Natural killer cell (primary cell): ENCODE results near the gene PRPSAP2. TPM values are rescaled to one million over a fixed set of nuclear protein-coding genes. Genes with fewer than 3 reads are reported as not detected.

ENCODE experiments used
- ATAC-seq, 3 donors: fragments of 150-1000 bp in 2 of 3; fragments of 200-7000 bp in 1 of 3; cut with Tn5 transposase; 1 replicate in 1 of 3; 2 replicates in 2 of 3; pipeline ENCODE4 v1.10.0; 2021; ENCODE audit warnings: mild to moderate bottlenecking in 2 of 3, moderate library complexity in 2 of 3
- DNase-seq, 2 donors: peaks; one replicate each; pipeline versions ENCODE4 v3.0.0 to v3.0.0-alpha.2; 2013 to 2021; ENCODE audit warnings: mixed read lengths in 1 of 2
- H3K27ac ChIP-seq: one replicate; pipeline ENCODE4 v1.5.1; 2013; ENCODE audit warnings: mild to moderate bottlenecking, low read length
- H3K27me3 ChIP-seq: one replicate; pipeline ENCODE4 v1.6.1; 2013; ENCODE audit warnings: low read length; ENCODE audit not compliant: control insufficient read depth, insufficient read depth
- H3K36me3 ChIP-seq: one replicate; pipeline ENCODE4 v1.6.1; 2013; ENCODE audit warnings: low read length; ENCODE audit not compliant: control insufficient read depth, insufficient read depth
- H3K4me1 ChIP-seq: one replicate; pipeline ENCODE4 v1.6.1; 2013; ENCODE audit warnings: low read length; ENCODE audit not compliant: control insufficient read depth, insufficient read depth
- H3K4me3 ChIP-seq: one replicate; pipeline ENCODE4 v1.5.1; 2013; ENCODE audit warnings: low read length
- H3K9me3 ChIP-seq: one replicate; pipeline ENCODE4 v1.6.1; 2013; ENCODE audit warnings: low read length; ENCODE audit not compliant: control insufficient read depth, insufficient read depth
- H3K27ac Mint-ChIP-seq, 2 donors: one replicate each; pipeline ENCODE4 v1.8.0; 2022; ENCODE audit warnings: mild to moderate bottlenecking in 2 of 2, mixed read lengths in 2 of 2, moderate library complexity in 1 of 2
- H3K27me3 Mint-ChIP-seq, 2 donors: one replicate each; pipeline ENCODE4 v1.8.0; 2022; ENCODE audit warnings: low read depth in 2 of 2, mixed read lengths in 2 of 2
- H3K36me3 Mint-ChIP-seq: one replicate; pipeline ENCODE4 v1.8.0; 2022; ENCODE audit warnings: mixed read lengths
- H3K4me1 Mint-ChIP-seq, 2 donors: one replicate each; pipeline ENCODE4 v1.8.0; 2022; ENCODE audit warnings: mixed read lengths in 2 of 2
- H3K4me3 Mint-ChIP-seq: one replicate; pipeline ENCODE4 v1.8.0; 2022; ENCODE audit warnings: mild to moderate bottlenecking, moderate library complexity, mixed read lengths
- H3K9me3 Mint-ChIP-seq, 2 donors: one replicate each; pipeline ENCODE4 v1.8.0; 2022; ENCODE audit warnings: mixed read lengths in 2 of 2
- WGBS: methylation state at CpG from one replicate; pipeline ENCODE4 v1.1.7; 2013; ENCODE audit warnings: missing lambda C conversion rate; ENCODE audit not compliant: insufficient coverage; 5-methylcytosine and 5-hydroxymethylcytosine counted together
- intact Hi-C: fragments of 100-400 bp; cut with micrococcal nuclease; formaldehyde crosslinking; loops from one replicate; pipeline ENCODE4 v1.14.2; 2022
- total RNA-seq, 4 donors: library from RNA; stranded (reverse); fragments of 120-200 nt in 1 of 4; gene quantifications; one replicate each; pipeline versions ENCODE4 v1.2.3 to v1.2.4, GENCODE V29; 2013 to 2022
- TF ChIP-seq, protein P1 (sequence below): fragments of 200-600 bp; IDR thresholded peaks from one replicate; pipeline ENCODE4 v1.8.0; 2022; ENCODE audit warnings: antibody characterized with exemption

The PRPSAP2 gene
- total RNA-seq, 3 donors from 2014 or later (not counting 1 experiment from before 2014, with no cell fraction given) = 33.4 to 48.2 (median 33.8) TPM

DNA sequence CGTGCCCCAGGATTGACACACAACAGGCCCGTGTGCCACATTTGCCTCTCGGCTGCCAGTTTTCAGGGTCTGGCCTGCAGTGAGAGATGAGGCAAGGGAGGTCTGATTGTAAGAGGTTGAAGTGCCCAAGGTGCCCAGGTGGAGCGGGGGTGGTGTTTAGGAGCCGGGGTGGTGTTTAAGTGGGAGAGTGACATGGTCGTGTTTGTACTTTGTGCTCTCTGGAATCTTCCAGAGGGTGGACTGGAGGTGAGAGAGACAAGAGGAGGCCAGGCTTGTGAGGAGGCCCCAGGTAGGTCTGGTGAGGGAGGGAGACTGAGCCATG lies 104.5 kb downstream of the PRPSAP2 start:
- Histone ChIP-seq H3K4me3 (no peak overlapping the region), H3K27me3 (no peaks in the 10 kb centered on the region), H3K9me3 (no peaks in the 10 kb centered on the region), H3K36me3 (no peaks in the 10 kb centered on the region), H3K4me1 (peaks cover 11% of the 10 kb centered on the region), H3K27ac (no peak overlapping the region)
- WGBS = 94% methylated on average over 6 of the region's 6 CpGs
- DNase-seq = no peak
- no peaks in the 10 kb centered on the region for H3K9me3 Mint-ChIP-seq
- no peak overlapping the region for H3K27ac Mint-ChIP-seq
- H3K4me3 Mint-ChIP-seq = no peak overlapping the region
- TF ChIP-seq, protein P1, sequence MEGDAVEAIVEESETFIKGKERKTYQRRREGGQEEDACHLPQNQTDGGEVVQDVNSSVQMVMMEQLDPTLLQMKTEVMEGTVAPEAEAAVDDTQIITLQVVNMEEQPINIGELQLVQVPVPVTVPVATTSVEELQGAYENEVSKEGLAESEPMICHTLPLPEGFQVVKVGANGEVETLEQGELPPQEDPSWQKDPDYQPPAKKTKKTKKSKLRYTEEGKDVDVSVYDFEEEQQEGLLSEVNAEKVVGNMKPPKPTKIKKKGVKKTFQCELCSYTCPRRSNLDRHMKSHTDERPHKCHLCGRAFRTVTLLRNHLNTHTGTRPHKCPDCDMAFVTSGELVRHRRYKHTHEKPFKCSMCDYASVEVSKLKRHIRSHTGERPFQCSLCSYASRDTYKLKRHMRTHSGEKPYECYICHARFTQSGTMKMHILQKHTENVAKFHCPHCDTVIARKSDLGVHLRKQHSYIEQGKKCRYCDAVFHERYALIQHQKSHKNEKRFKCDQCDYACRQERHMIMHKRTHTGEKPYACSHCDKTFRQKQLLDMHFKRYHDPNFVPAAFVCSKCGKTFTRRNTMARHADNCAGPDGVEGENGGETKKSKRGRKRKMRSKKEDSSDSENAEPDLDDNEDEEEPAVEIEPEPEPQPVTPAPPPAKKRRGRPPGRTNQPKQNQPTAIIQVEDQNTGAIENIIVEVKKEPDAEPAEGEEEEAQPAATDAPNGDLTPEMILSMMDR = no peak
- intact Hi-C loops = no loop called here
- peaks cover 0 to 14% of the 10 kb centered on the region in 2 donors for H3K27me3 Mint-ChIP-seq
- H3K36me3 Mint-ChIP-seq = no peaks in the 10 kb centered on the region
- H3K4me1 Mint-ChIP-seq = peaks cover 4 to 6% of the 10 kb centered on the region in 2 donors
- ATAC-seq = no peak

DNA sequence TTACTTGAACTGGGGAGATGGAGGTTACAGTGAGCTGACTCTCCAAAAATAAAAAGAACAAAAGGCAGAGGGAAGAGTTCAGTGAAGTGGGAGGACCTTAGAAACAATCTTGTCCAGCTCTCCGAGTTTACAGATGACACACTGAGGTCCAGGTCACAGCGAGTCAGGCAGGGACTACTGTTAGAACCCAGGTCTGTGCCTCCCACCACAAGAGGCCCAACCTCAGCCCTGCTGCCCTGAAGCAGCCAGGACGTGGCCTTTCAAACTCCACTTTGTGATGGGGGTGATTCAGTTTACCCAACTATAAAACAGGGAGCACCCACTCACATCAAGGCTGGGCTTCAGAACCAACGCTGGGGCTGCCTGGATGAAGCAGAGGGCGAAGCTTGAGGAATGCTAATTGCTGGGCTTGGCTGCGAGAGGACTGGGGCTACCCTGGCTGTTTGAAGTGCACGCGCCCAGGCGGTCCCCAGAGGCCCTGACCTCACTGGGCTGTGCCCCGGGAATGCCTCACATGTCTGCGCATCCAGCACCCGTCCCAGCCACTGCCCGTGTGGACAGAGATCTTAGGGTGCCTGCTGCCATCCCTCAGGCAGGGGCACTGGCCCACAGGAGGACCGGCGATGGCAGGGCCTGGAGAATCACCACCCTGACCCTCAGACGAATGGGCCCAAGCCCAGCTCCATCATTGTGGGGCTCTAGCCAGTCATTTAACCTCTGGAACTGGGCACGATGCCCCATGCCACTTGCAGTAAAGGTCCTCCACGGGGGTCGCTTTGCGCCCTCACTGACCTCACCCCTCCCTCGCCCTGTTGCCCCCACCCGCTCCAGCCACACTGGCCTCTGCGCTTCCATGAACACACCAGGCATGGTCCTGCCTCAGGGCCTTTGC lies 105.4 kb downstream of the PRPSAP2 start:
- WGBS = 95% methylated on average over 22 of the region's 23 CpGs
- Mint-ChIP-seq H3K4me1 (peaks cover 4 to 6% of the 10 kb centered on the region in 2 donors), H3K4me3 (no peak overlapping the region), H3K27ac (no peak overlapping the region), H3K9me3 (no peaks in the 10 kb centered on the region), H3K36me3 (no peaks in the 10 kb centered on the region), H3K27me3 (peaks cover 0 to 11% of the 10 kb centered on the region in 2 donors)
- Histone ChIP-seq H3K4me1 (peaks cover 11% of the 10 kb centered on the region), H3K9me3 (no peaks in the 10 kb centered on the region), H3K27ac (no peak overlapping the region), H3K4me3 (no peak overlapping the region), H3K36me3 (no peaks in the 10 kb centered on the region), H3K27me3 (no peaks in the 10 kb centered on the region)
- DNase-seq (no peak), ATAC-seq (no peak)
- intact Hi-C loops = no loop called here
- TF ChIP-seq, protein P1 = no peak

DNA sequence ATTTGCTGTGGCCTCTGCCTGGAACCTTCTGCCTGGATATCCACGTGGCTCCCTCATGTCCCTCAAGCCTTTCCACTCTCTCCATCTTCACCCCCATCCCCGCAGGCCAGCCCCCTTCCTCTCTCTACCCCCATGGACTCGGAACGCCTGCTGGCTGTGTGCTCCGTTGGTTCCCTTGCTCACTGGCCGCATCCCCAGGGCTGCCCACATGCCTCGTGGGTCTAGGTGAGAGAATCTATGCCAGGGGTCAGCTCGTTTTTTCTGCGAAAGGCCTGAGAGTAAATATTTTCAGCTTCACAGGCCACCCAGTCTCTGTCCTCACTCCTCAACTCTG lies 106.1 kb downstream of the PRPSAP2 start:
- Mint-ChIP-seq H3K36me3 (no peaks in the 10 kb centered on the region), H3K4me1 (peaks cover 4 to 6% of the 10 kb centered on the region in 2 donors), H3K9me3 (no peaks in the 10 kb centered on the region), H3K4me3 (no peak overlapping the region), H3K27ac (no peak overlapping the region), H3K27me3 (peaks cover 0 to 11% of the 10 kb centered on the region in 2 donors)
- no peak for DNase-seq
- Histone ChIP-seq H3K4me3 (no peak overlapping the region), H3K4me1 (peaks cover 11% of the 10 kb centered on the region), H3K27me3 (no peaks in the 10 kb centered on the region), H3K9me3 (no peaks in the 10 kb centered on the region), H3K27ac (no peak overlapping the region), H3K36me3 (no peaks in the 10 kb centered on the region)
- 92% methylated on average over 9 of the region's 9 CpGs for WGBS
- ATAC-seq = no peak
- TF ChIP-seq, protein P1 = no peak
- intact Hi-C loops = no loop called here

DNA sequence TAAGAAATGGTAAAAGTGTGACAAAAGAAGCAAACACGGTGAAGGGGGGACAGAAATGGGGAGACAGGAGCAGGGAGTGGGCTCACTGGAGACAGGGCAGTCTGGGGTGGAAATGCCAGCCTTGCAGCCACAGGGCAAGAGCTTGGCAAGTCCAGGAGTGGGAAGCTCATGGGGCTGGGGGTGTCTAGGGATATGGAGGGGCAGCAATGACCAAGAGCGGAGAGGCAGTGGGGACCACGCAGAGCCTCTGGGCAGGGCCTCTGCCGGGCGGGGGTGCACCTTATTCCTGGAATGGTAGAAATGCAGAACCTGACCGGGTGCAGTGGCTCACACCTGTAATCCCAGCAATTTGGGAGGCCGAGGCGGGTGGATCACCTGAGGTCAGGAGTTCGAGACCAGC lies 106.6 kb downstream of the PRPSAP2 start:
- no peak overlapping the region for H3K27ac ChIP-seq
- Mint-ChIP-seq H3K27me3 (peaks cover 0 to 11% of the 10 kb centered on the region in 2 donors), H3K9me3 (no peaks in the 10 kb centered on the region), H3K4me3 (no peak overlapping the region), H3K27ac (no peak overlapping the region), H3K4me1 (peaks cover 4 to 8% of the 10 kb centered on the region in 2 donors), H3K36me3 (no peaks in the 10 kb centered on the region)
- no peaks in the 10 kb centered on the region for H3K36me3 ChIP-seq
- TF ChIP-seq, protein P1 = no peak
- no peaks in the 10 kb centered on the region for H3K9me3 ChIP-seq
- intact Hi-C loops = no loop called here
- ATAC-seq (no peak), DNase-seq (no peak)
- H3K27me3 ChIP-seq = no peaks in the 10 kb centered on the region
- H3K4me3 ChIP-seq = no peak overlapping the region
- WGBS = 95% methylated on average over 9 of the region's 9 CpGs
- H3K4me1 ChIP-seq = peaks cover 14% of the 10 kb centered on the region
